NCI-H446 (cell line): ENCODE data around the gene SYNGR3.

Source experiments
- DNase-seq, 2 experiments: peaks; one replicate each; lab custom pipeline; 2025; lab: John Stamatoyannopoulos, UW

The SYNGR3 gene

GRCh38 chr16:2042171-2042985, 52.6 kb downstream of the SYNGR3 start:
- no peak for DNase-seq

DNA sequence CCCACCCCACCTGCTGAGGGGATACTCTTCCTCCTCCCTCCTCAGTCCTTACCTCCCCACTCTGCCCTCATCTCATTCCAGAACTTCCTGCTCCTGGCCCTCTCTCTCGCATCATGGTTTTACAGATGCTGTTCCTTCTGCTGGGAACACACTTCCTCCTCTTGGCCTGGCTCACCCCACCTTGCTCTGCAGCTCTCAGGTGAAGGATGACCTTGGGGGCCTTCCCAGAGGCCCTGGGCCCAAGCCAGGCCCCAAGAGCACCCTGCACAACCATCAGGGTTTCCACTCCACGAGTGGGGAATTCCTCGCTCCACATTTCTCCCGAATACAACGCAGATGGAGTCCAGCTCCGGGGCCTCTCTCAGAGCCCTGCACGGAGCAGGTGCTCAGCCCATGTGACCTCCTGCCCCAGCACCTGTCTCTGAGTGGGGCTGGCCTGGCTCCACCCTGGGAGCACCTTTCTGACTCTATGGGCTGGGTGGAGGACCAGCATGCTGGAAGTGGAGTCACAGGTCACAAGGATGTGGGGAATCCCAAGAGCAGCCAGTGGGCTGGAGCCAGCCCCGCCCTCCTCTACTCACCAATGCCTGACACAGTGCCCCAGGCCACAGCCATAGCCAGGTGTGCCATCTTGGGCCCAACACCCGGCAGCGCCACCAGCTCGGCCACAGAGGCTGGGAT, 53.4 kb downstream of the SYNGR3 start:
- DNase-seq: no peak
